IPS-20b (cell line): ENCODE data around the gene KRTAP10-2.
"Not testable (repeated sequence)": the region's sequence is repeated elsewhere in the genome, so short reads cannot be mapped to it uniquely, and the experiment has no call there.

Experiments used
- H3K27ac ChIP-seq: one replicate; pipeline ENCODE4 v1.5.1; 2013; ENCODE audit warnings: low read length
- H3K27me3 ChIP-seq: 2 replicates; pipeline ENCODE4 v1.6.1; 2013; ENCODE audit warnings: mild to moderate bottlenecking, low read length, inconsistent platforms; ENCODE audit not compliant: insufficient read depth
- H3K36me3 ChIP-seq: 2 replicates; pipeline ENCODE4 v1.6.1; 2013; ENCODE audit warnings: low read depth, mild to moderate bottlenecking, inconsistent platforms, low read length, moderate library complexity; ENCODE audit not compliant: insufficient read depth
- H3K4me1 ChIP-seq: 2 replicates; pipeline ENCODE4 v1.6.1; 2013; ENCODE audit warnings: mild to moderate bottlenecking, control low read depth, inconsistent platforms, low read length, moderate library complexity; ENCODE audit not compliant: insufficient read depth
- H3K4me3 ChIP-seq: 2 replicates; pipeline ENCODE4 v1.5.1; 2013; ENCODE audit warnings: mild to moderate bottlenecking, low read length, inconsistent platforms
- H3K9ac ChIP-seq: 2 replicates; pipeline ENCODE4 v1.6.1; 2013; ENCODE audit warnings: low read depth, mild to moderate bottlenecking, inconsistent platforms, low read length, moderate library complexity
- H3K9me3 ChIP-seq: 2 replicates; pipeline ENCODE4 v1.6.1; 2013; ENCODE audit warnings: mild to moderate bottlenecking, low read depth, low read length, inconsistent platforms; ENCODE audit not compliant: insufficient read depth

The KRTAP10-2 gene

DNA sequence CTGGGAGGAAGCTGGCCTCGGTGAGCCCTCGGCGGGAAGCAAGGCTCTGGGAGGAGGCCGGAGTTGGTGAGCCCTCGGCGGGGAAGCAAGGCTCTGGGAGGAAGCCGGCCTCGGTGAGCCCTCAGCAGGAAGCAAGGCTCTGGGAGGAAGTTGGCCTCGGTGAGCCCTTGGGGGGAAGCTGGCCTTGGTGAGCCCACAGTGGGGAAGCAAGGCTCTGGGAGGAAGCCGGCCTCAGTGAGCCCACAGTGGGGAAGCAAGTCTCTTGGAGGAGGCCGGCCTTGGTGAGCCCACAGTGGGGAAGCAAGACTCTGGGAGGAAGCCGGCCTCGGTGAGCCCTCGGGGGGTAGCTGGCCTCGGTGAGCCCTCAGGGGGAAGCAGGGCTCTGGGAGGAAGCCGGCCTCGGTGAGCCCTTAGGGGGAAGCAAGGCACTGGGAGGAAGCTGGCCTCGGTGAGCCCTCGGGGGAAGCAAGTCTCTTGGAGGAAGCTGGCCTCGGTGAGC, 47.4 kb downstream of the KRTAP10-2 start:
- Histone ChIP-seq H3K27ac (no peak overlapping the region), H3K4me1 (no peaks in the 10 kb centered on the region), H3K9me3 (no peaks in the 10 kb centered on the region), H3K9ac (no peak overlapping the region), H3K4me3 (no peak overlapping the region), H3K27me3 (no peaks in the 10 kb centered on the region), H3K36me3 (no peaks in the 10 kb centered on the region)

- not testable (repeated sequence) for H3K36me3 ChIP-seq, H3K9me3 ChIP-seq, H3K4me1 ChIP-seq, H3K9ac ChIP-seq, H3K27ac ChIP-seq, H3K27me3 ChIP-seq, H3K4me3 ChIP-seq
Measured at GRCh38 chr21:44503006-44503889, 48.1 kb downstream of the KRTAP10-2 start.

GRCh38 chr21:44502171-44502958, 48.9 kb downstream of the KRTAP10-2 start:
- H3K4me1 ChIP-seq: peaks cover 2% of the 10 kb centered on the region; the same call in 1 of the 2 replicates
- H3K4me3 ChIP-seq: no peak overlapping the region
- H3K27me3 ChIP-seq: no peaks in the 10 kb centered on the region
- H3K9me3 ChIP-seq: no peaks in the 10 kb centered on the region
- H3K9ac ChIP-seq: no peak overlapping the region
- H3K36me3 ChIP-seq: no peaks in the 10 kb centered on the region
- no peak overlapping the region for H3K27ac ChIP-seq
